HG02759 (cell line): ENCODE measurements around the gene CFAP161.

ENCODE experiments used
- ATAC-seq: cut with Tn5 transposase; IDR thresholded peaks from one replicate; pipeline ENCODE4 v1.9.1; 2021; ENCODE audit warnings: mild to moderate bottlenecking, moderate library complexity; ENCODE audit not compliant: unreplicated experiment

CFAP161 gene, protein sequence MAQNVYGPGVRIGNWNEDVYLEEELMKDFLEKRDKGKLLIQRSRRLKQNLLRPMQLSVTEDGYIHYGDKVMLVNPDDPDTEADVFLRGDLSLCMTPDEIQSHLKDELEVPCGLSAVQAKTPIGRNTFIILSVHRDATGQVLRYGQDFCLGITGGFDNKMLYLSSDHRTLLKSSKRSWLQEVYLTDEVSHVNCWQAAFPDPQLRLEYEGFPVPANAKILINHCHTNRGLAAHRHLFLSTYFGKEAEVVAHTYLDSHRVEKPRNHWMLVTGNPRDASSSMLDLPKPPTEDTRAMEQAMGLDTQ

GRCh38 chr15:81133782-81134461 is at the start of gene CFAP161:
CFAP161 (plus strand) TSS chr15:81134270; CDS start chr15:81134330, 60 bp downstream.
- ATAC-seq: no peak

DNA sequence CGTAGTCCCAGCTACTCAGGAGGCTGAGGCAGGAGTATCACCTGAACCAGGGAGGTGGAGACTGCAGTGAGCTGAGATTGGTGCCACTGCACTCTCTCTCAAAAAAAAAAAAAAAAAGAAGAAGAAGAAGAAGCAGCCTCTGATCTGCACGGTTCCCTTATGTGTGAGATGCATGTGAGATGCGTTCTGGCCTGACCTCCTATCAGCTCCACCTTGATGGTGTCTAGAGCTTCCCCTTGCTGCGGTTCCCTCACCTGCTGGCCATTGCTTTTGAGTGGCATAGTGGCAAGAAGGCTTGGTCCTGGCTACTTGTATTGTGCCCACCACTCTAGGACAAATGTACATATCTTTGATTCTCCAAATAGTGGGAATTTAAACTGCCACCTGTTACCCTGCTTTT is 49.4 kb upstream of the CFAP161 start:
- no peak for ATAC-seq

DNA sequence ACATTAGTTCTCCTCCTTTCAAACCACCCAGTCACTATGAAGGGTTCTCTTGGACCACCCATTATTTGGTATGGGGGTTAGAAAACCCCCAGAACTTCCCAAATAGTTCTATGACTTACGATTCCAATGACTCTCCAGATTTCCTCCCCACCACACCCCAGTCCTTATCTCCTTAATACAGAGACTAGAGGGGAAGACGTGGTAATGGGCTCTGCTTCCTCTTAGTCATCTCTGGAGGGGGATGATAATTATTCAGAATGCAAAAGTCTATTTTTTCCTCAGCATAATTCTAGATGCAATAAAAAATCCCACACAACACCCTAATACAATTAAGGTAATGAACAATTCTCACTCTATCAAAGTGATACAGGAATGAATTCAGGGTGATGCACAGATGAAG is 48.9 kb upstream of the CFAP161 start:
- ATAC-seq: no peak

GRCh38 chr15:81085898-81086297 is 48.2 kb upstream of the CFAP161 start:
- ATAC-seq: no peak

- no peak for ATAC-seq
These were observed 47.0 kb upstream of the CFAP161 start for GRCh38 chr15:81087066-81087465.

DNA sequence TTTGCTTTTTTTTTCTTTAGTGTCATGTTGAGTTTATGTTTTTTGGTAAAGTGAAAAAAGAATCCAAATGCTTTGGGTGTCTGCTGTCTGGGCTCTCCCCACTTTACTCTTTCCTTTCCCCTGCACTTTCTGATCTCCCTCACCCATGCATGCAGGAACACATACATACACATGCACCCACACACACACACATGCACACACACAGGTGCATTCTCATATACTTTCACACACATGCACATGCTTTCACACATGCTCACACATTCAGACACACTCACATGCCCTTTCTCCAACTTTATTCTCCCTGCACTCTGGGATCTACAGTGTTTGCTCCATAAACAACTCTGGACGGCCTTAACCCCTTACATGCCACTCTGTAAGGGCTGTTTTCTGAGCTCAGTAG is 46.4 kb upstream of the CFAP161 start:
- ATAC-seq: no peak

DNA sequence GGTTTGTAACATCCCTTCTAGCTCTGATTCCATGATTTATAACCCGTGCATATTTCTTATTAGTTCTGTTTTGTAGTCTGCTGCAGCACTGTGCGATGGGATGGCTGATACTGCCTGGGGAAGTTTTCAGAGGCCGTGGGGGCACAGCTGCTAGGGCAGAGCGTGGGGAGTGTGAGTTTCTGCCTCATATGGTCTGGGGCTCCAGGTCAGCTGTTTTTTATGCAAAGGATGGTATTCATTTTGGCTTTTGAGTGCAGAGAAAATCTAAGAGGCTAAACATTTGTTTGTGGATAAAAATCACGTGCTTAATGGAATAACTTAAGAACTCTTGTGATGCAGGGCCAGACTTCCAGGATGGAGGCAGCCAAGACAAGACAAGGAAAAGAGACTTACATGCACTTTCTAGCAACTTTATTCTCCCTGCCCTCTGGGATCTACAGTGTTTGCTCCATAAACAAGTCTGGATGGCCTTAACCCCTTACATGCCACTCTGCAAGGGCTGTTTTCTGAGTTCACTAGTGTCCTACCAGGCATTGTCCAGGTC is 45.5 kb upstream of the CFAP161 start:
- ATAC-seq: no peak

DNA sequence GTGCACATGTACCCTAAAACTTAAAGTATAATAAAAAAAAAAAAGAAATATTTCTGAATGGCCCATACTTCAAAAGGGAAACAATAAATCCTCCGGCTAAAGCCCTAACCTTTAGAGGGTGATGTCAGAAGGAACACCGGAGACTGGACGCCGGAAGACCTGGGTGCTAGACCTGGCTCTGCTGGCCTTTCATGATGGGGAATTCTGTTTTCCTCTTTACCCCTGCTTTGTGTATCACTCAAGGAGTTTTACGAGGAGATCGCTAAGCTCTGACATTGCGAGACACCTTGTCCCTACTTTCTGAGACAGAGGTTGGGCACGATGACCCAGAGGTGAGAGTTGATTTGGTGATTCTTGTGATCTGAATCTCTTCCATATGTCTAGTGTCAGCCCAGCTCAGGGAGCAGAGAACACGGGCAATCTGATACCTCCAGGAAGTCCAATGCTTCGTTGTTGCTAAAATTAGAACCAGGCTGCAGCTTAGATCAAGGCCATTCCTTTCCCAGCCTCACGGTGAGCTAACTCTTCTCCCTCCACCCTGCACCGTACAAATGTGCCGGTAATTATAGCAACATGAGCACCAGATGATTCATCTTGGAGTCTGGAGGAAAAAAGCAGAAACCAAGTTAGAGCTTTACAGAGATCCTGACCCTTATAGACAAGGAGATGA is 42.0 kb upstream of the CFAP161 start:
- no peak for ATAC-seq

GRCh38 chr15:81092559-81092902 is 41.5 kb upstream of the CFAP161 start:
- no peak for ATAC-seq

DNA sequence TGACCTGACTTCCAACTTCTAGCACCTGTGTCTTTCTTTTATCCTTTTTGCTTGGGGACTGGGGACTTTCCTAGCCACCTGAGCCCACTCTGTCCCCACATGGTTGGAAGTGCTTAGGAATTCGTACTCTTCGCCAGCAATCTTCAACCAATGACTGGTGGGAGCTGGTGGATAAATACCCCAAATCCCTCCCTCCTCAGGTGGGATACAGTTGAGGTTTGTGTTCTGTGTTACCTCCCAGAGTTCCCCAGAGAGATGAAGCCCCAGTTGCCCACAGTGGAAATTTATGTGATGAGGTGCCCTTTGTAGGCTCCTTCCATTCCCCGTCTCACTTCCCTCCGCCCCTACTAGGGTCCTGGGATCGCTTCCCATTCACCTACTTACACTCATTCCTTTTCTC is 40.1 kb upstream of the CFAP161 start:
- ATAC-seq: no peak

- ATAC-seq: no peak
These were observed 38.2 kb upstream of the CFAP161 start for GRCh38 chr15:81095690-81096365.

DNA sequence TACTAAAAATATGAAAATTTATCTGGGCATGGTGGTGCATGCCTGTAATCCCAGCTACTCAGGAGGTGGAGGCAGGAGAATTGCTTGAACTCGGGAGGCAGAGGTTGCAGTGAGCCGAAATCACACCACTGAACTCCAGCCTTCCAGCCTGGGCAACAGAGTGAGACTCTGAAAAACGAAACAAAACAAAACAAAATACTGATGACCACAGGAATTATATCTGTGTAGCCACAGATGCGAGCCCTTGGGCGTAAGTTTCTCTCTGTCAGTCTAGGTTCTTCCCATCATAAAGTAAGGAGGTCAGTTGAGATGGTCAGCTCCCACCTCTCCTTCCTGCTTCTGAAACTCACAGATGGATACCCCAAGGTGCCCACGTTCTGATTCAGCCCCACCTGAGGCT is 37.7 kb upstream of the CFAP161 start:
- no peak for ATAC-seq

GRCh38 chr15:81097116-81097889 is 36.8 kb upstream of the CFAP161 start:
- ATAC-seq: no peak

GRCh38 chr15:81097890-81098280 is 36.2 kb upstream of the CFAP161 start:
- no peak for ATAC-seq

- ATAC-seq: no peak
These were observed 35.7 kb upstream of the CFAP161 start for GRCh38 chr15:81098349-81098748.

DNA sequence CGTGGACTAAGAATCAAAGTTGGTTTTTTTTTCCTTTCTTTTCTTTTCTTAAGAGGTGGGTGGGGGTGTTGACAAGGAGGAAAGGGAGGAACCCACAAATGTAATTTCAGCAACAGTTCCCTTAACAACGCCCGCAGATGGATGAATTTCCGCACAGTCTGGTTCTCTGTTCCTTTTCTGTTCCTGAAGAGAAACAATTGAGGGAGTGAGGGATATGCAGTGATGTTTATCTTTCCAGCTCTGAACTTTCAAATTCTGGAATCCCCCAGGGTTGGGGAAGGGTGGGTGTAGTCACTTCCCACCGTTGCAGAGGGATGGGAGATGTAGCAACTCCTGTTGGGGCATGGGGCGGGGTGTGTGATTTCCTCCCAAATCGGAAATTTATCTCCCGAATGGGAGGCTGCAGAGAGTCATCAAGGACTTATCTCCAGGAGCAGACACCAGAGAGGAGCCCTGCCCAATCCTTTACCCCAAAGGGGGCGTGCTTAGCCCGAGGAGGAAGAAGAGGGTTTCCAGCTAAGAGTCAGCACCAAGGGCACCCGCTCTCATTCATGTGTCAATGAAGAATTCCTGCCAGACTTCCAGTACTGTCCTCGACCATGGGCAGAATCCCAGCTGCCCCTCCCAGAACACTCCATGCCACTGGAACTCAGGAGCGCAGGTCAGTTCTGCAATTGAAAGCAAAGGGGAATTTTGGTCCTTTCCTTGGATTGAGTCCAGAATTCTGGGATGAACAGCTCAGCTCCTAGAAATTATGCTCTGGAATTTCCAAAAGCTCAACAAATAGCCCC is 35.0 kb upstream of the CFAP161 start:
- ATAC-seq: no peak

DNA sequence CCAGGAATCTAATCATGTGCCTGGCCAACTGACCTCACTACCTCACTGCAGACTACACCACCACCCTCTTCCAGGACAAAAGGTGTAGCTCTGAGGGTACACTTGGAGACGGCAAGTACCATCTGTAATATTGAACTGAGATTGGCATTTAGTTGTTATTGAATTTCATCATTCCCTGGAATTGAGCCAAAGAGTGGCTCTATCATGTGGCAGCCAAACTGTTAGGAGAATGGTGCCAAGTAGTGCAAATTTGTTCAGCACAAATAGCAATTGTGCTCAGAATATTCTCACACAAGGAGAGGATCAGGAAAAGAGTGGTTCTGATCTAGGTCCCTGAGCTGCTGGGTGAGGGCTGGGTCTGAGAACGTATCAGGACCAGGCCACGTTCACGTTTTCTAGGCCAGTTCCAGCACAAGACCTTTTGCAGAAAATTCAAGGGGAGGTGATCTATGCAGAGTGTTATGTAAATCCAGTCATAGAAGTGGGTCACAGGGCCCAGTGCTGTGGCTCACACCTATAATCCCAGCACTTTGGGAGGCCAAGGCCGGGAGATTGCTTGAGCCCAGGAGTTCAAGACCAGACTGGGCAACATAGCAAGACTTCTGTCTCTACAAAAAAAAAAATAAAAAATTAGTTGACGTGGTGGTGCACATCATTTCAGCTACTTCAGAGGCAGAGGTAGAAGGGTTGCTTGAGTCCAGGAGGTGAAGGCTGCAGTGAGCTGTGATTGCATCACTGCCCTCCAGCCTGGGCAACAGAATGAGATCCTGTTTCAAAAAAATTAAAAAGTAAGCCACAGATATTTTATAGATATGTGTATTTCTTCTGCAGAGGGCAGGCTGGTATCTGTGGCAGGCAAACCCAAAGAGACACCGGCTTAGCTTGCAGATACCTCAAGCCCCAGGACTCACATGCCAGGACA is 31.9 kb upstream of the CFAP161 start:
- ATAC-seq: no peak

- ATAC-seq: no peak
These were observed 30.2 kb upstream of the CFAP161 start for GRCh38 chr15:81103857-81104256.

DNA sequence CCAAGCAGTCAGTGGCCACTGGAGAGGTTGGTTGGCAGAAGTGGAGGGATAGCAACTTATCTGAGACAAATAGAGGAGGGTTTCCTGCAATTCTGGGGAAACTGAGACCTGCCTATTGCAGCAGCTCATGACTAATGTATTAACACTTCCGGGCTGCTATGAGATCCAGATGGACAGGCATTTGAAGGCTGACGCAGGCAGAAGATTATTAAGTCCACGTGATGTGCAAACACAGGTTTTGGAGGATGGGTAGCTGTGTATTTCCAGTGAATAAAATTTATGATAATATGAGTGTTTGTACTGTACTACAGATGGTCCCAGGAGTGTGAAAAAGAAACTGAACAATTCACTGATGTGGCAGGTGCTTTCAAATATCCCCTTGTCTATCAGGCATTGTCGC is 28.5 kb upstream of the CFAP161 start:
- no peak for ATAC-seq
